GM10248 (cell line): Measurements from ENCODE around the gene PI4KA.

ENCODE experiments used
- CTCF ChIA-PET: fragments of 300-600 bp; sonication (Branson Sonifier 250); formaldehyde crosslinking; extraction: SDS; loops from one replicate; lab custom pipeline; 2021; ENCODE audit warnings: antibody characterized with exemption; lab: Yijun Ruan, JAX
- POLR2A ChIA-PET: fragments of 350-650 bp; sonication (Branson Sonifier 250); formaldehyde crosslinking; extraction: SDS; loops from one replicate; lab custom pipeline; 2020; ENCODE audit warnings: antibody characterized with exemption; lab: Yijun Ruan, JAX
- DNase-seq: peaks from one replicate; pipeline ENCODE4 v3.0.0; 2012; ENCODE audit errors: extremely low spot score
- CTCF ChIP-seq: IDR thresholded peaks from 2 replicates; pipeline ENCODE4 v1.5.1; 2012; ENCODE audit warnings: mild to moderate bottlenecking, low read depth; ENCODE audit errors: extremely low read depth, missing control alignments, control extremely low read depth

The PI4KA gene

GRCh38 chr22:20811171-20811570 is 47.4 kb downstream of the PI4KA start:
- no peak for DNase-seq
- CTCF ChIA-PET = interaction anchor here (1.0 kb wide), 1 partner anchor 12 kb away, joined by 3 read pairs; no protein-coding TSS in a partner anchor
- TF ChIP-seq CTCF = no peak
- POLR2A ChIA-PET = no interaction called here

DNA sequence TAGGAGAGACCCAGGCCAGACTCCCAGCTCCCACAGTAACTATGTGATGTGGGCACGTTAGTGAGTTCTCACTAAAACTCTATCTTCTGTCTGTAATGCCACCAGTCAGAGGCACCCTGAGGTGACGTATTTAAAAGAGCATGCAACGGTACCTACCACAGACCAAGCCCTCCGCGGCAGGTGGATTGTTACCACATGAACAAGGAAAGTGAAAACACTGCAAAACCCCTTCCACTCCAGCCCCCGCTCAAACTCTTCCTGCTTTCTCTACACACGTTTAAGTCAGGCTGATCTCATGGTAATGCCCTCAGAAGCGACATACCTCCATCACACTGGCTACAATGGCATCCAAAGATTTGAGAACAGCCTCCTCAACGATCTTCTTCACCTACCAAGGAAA is 48.0 kb downstream of the PI4KA start:
- ChIA-PET POLR2A (no interaction called here), CTCF (interaction anchor here (1.0 to 2.1 kb wide), 2 partner anchors 12 to 14 kb away, joined by 3 to 7 read pairs; no protein-coding TSS in a partner anchor)

GRCh38 chr22:20809538-20810185 is 48.9 kb downstream of the PI4KA start:
- no peak for TF ChIP-seq CTCF
- ChIA-PET POLR2A (interaction anchor here (0.6 kb wide), 1 partner anchor 253 kb away, joined by 3 read pairs; no protein-coding TSS in a partner anchor), CTCF (interaction anchor here (2.1 kb wide), 1 partner anchor 13 kb away, joined by 7 read pairs; no protein-coding TSS in a partner anchor)
- no peak for DNase-seq

More for the DNA sequence above, 48.0 kb downstream of the PI4KA start:
- no peak for DNase-seq
- TF ChIP-seq CTCF = no peak

- POLR2A ChIA-PET = interaction anchor here (0.6 kb wide), 1 partner anchor 253 kb away, joined by 3 read pairs; no protein-coding TSS in a partner anchor
- CTCF ChIA-PET = interaction anchor here (2.1 kb wide), 1 partner anchor 12 kb away, joined by 7 read pairs; no protein-coding TSS in a partner anchor
- no peak for DNase-seq
- TF ChIP-seq CTCF = no peak
Measured at GRCh38 chr22:20808844-20809243, 49.8 kb downstream of the PI4KA start.

DNA sequence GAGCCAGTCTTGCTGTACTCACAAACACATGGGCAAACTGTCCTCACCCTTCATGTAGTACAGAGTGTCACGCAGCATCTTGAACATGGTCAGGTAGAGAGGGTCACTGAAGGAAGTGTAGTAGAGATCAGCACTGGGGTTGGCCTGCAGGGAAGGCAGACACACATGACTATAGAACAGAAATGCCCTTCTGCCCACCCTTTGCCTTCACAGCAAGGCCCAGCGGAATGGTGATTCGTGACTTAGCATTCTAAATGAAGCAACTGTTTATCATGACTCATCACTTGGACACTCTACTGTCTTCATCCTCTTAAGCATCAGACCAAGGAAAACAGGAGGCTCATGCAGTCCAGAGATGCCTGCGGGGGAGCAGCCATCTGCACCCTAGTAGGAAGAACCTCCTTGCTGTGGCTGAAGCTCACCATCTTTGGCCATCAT is 51.3 kb downstream of the PI4KA start:
- CTCF ChIA-PET = no interaction called here
- no peak for TF ChIP-seq CTCF
- POLR2A ChIA-PET = no interaction called here
- no peak for DNase-seq

GRCh38 chr22:20805972-20806471 is 52.6 kb downstream of the PI4KA start:
- no peak for DNase-seq
- POLR2A ChIA-PET = no interaction called here
- TF ChIP-seq CTCF = no peak
- CTCF ChIA-PET = interaction anchor here (1.4 kb wide), 1 partner anchor 22 kb away, joined by 5 read pairs; no protein-coding TSS in a partner anchor
